Coronary artery (tissue), 2 donors: ENCODE measurements around the gene RAD51B.

ENCODE experiments used
- DNase-seq: peaks from one replicate; pipeline ENCODE4 v3.0.0-alpha.2; 2017; ENCODE audit warnings: low spot score
- H3K27ac ChIP-seq, 2 donors: fragments of 200-600 bp; sonication (generic); one replicate each; pipeline ENCODE4 v1.5.1; 2016 to 2019
- H3K4me3 ChIP-seq: fragments of 200-600 bp; sonication (generic); 2 replicates; pipeline ENCODE4 v1.5.1; 2016; ENCODE audit warnings: mild to moderate bottlenecking, moderate library complexity
- CTCF ChIP-seq: fragments of 200-600 bp; sonication (generic); IDR thresholded peaks from one replicate; pipeline ENCODE4 v1.5.1; 2019; ENCODE audit warnings: antibody characterized with exemption

The RAD51B gene

DNA sequence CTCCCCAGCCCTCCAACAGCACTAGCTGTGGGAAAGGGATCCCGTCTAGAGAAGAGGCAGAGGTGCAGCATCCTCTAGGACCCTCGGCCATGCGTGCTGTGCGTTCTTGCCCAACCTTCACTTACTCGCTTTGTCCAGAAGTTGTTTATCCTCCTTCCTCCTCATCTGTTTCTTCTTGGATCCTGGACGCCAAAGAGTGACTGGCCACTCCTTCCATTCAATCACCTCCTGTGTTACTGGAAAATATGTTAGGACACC, 832.8 kb downstream of the RAD51B start:
- Histone ChIP-seq H3K27ac (peak overlapping the region; percentile 49 to 86), H3K4me3 (no peak overlapping the region)
- TF ChIP-seq CTCF, result no peak
- DNase-seq, result peak; percentile 73

DNA sequence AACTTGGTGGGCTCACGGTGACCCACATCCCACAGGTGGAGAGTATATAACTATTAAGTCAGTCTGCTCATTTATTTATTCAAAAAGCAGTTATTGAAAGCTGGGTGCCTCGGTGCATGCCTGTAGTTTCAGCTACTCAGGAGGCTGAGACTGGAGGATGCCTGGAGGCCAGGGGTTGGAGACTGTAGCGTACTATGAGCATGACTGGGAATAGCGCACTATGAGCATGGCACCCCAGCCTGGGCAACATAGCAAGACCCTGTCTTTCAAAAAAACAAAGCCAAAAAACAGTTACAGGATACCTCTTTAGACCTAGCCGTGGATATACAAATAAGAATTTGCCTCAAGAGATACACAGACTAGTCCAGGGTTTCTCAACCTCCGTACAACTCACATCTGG, 833.5 kb downstream of the RAD51B start:
- DNase-seq, result no peak
- no peak for TF ChIP-seq CTCF
- H3K4me3 ChIP-seq, result no peak overlapping the region
- no peak overlapping the region for H3K27ac ChIP-seq

DNA sequence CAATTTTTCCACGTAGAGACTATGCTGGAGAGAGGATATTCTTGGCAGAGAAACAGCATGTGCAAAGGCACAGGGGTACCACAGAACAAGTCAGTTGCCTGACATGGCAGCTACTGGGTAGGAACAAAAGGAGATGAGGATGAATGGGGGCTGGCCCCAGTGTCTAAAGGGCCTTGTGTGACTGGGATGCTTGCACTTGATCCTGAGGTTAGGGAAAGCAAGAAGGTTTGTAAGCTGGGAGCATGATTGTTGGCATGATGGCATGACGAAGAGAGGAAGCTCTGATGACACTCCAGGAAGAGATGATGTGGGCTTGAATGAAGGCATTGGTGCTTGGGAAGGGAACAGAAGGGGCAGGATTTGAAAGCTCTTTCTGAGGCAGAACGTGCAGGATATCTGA, 834.2 kb downstream of the RAD51B start:
- Histone ChIP-seq H3K4me3 (no peak overlapping the region), H3K27ac (no peak overlapping the region)
- TF ChIP-seq CTCF, result no peak
- peak; percentile 36 for DNase-seq

DNA sequence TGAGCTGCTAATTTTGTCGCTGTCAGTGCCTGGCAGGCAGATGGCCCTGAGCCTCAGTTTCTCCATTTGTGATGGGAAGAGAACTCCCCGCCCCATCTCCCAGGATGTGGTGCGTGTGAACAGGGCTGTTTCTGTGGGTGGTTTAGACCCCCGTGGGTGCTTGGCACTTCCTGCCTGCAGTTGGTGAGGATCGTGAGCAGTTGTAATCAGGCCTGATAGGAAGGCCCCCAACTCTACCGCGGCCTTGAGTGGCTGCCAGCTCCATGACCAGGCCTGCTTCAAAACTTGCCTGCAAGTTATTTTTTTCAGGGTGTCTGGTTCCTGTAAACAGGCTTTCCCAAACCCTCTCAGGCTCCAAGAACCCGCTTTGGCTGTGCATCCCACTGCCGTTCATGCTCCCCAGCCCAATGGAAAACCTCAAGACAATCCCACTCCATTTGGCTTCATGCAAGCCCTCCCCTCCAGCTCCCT, 834.9 kb downstream of the RAD51B start:
- H3K27ac ChIP-seq, result no peak overlapping the region

GRCh38 chr14:68655021-68655831, 835.6 kb downstream of the RAD51B start:
- no peak for TF ChIP-seq CTCF

More for the DNA sequence above, 834.9 kb downstream of the RAD51B start:
- no peak overlapping the region for H3K4me3 ChIP-seq
- DNase-seq, result peak; percentile 67
- no peak for TF ChIP-seq CTCF

GRCh38 chr14:68655911-68656316, 836.3 kb downstream of the RAD51B start:
- Histone ChIP-seq H3K27ac (no peak overlapping the region), H3K4me3 (no peak overlapping the region)
- DNase-seq, result peak; percentile 65
- no peak for TF ChIP-seq CTCF

More at GRCh38 chr14:68655021-68655831, 835.6 kb downstream of the RAD51B start:
- peak; percentile 64 for DNase-seq
- Histone ChIP-seq H3K4me3 (no peak overlapping the region), H3K27ac (no peak overlapping the region)

GRCh38 chr14:68656452-68656851, 836.9 kb downstream of the RAD51B start:
- peak; percentile 55 for DNase-seq
- H3K4me3 ChIP-seq, result no peak overlapping the region
- H3K27ac ChIP-seq, result no peak overlapping the region
- TF ChIP-seq CTCF, result no peak
